ENCODE results near the gene CTIF.
A peak's percentile ranks its signal among the peaks of the same experiment; 100 is the strongest.

CTIF gene

GRCh38 chr18:48901145-48902022, 362.6 kb downstream of the CTIF start:
- DNase-seq (ENCODE audit: low spot score): no peak

- DNase-seq (ENCODE audit: low spot score): peak; percentile 94
Observed at GRCh38 chr18:48902023-48902855, 363.4 kb downstream of the CTIF start.

GRCh38 chr18:48902856-48903601, 364.2 kb downstream of the CTIF start:
- DNase-seq (ENCODE audit: low spot score): peak; percentile 85

- DNase-seq (ENCODE audit: low spot score): no peak
Observed at GRCh38 chr18:48904091-48904490, 365.3 kb downstream of the CTIF start.

GRCh38 chr18:48904847-48905394, 366.1 kb downstream of the CTIF start:
- no peak for DNase-seq (ENCODE audit: low spot score)

- no peak for DNase-seq (ENCODE audit: low spot score)
Observed at GRCh38 chr18:48905513-48905912, 366.7 kb downstream of the CTIF start.

- no peak for DNase-seq (ENCODE audit: low spot score)
Observed at GRCh38 chr18:48908916-48909315, 370.1 kb downstream of the CTIF start.

- no peak for DNase-seq (ENCODE audit: low spot score)
Observed at GRCh38 chr18:48909721-48910120, 370.9 kb downstream of the CTIF start.

- DNase-seq (ENCODE audit: low spot score): no peak
Observed at GRCh38 chr18:48910972-48911545, 372.2 kb downstream of the CTIF start.

Data from hepatic stellate cell (primary cell).